Measurements from ENCODE around the gene KRABD2.

KRABD2 gene

GRCh38 chr17:8360260-8360659 is 16.2 kb downstream of the KRABD2 start:
- Mint-ChIP-seq H3K9me3 (ENCODE audit: low read depth) (peaks cover 4% of the 10 kb centered on the region), H3K4me1 (ENCODE audit: low read depth) (peaks cover 37% of the 10 kb centered on the region), H3K27ac (ENCODE audit: unreplicated experiment) (peak overlapping the region; percentile 73), H3K27me3 (ENCODE audit: low read depth) (no peaks in the 10 kb centered on the region), H3K4me3 (ENCODE audit: unreplicated experiment) (no peak overlapping the region), H3K36me3 (ENCODE audit: low read depth) (peaks cover 2% of the 10 kb centered on the region)
- TF ChIP-seq, protein P1, sequence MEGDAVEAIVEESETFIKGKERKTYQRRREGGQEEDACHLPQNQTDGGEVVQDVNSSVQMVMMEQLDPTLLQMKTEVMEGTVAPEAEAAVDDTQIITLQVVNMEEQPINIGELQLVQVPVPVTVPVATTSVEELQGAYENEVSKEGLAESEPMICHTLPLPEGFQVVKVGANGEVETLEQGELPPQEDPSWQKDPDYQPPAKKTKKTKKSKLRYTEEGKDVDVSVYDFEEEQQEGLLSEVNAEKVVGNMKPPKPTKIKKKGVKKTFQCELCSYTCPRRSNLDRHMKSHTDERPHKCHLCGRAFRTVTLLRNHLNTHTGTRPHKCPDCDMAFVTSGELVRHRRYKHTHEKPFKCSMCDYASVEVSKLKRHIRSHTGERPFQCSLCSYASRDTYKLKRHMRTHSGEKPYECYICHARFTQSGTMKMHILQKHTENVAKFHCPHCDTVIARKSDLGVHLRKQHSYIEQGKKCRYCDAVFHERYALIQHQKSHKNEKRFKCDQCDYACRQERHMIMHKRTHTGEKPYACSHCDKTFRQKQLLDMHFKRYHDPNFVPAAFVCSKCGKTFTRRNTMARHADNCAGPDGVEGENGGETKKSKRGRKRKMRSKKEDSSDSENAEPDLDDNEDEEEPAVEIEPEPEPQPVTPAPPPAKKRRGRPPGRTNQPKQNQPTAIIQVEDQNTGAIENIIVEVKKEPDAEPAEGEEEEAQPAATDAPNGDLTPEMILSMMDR (IDR thresholded peaks at IDR 0.05): no peak
- DNase-seq (ENCODE audit: low spot score): no peak

GRCh38 chr17:8359769-8360168 is 16.7 kb downstream of the KRABD2 start:
- Mint-ChIP-seq H3K27ac (ENCODE audit: unreplicated experiment) (peak overlapping the region; percentile 73), H3K4me1 (ENCODE audit: low read depth) (peaks cover 33% of the 10 kb centered on the region), H3K36me3 (ENCODE audit: low read depth) (peaks cover 2% of the 10 kb centered on the region), H3K4me3 (ENCODE audit: unreplicated experiment) (peak overlapping the region; percentile 16), H3K9me3 (ENCODE audit: low read depth) (peaks cover 4% of the 10 kb centered on the region), H3K27me3 (ENCODE audit: low read depth) (no peaks in the 10 kb centered on the region)
- TF ChIP-seq, protein P1 (IDR thresholded peaks at IDR 0.05): no peak
- no peak for DNase-seq (ENCODE audit: low spot score)

GRCh38 chr17:8357910-8358309 is 18.6 kb downstream of the KRABD2 start:
- Mint-ChIP-seq H3K27ac (ENCODE audit: unreplicated experiment) (no peak overlapping the region), H3K36me3 (ENCODE audit: low read depth) (no peaks in the 10 kb centered on the region), H3K4me3 (ENCODE audit: unreplicated experiment) (no peak overlapping the region), H3K9me3 (ENCODE audit: low read depth) (peaks cover 4% of the 10 kb centered on the region), H3K27me3 (ENCODE audit: low read depth) (no peaks in the 10 kb centered on the region), H3K4me1 (ENCODE audit: low read depth) (peaks cover 34% of the 10 kb centered on the region)
- DNase-seq (ENCODE audit: low spot score): no peak
- TF ChIP-seq, protein P1 (IDR thresholded peaks at IDR 0.05): no peak

DNA sequence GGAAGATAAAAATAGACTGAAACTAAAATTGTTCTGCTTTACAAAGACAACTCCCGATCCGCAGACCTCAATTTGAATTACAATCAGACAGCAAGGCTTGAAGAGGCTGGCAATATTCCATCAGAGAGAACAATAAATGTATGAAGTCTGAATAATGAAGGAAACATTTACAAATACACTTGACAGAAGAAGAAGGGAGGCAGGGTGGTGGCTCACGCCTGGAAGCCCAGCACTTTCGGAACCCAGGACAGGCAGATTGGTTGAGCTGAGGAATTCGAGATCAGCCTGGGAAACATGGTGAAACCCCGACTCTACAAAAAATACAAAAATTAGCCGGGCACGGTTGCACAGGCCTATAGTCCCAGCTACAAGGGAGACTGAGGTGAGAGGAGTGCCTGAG is 22.3 kb downstream of the KRABD2 start:
- TF ChIP-seq, protein P1 (IDR thresholded peaks at IDR 0.05): no peak
- H3K27me3 Mint-ChIP-seq (ENCODE audit: low read depth): no peaks in the 10 kb centered on the region
- H3K36me3 Mint-ChIP-seq (ENCODE audit: low read depth): no peaks in the 10 kb centered on the region
- peaks cover 4% of the 10 kb centered on the region for H3K4me1 Mint-ChIP-seq (ENCODE audit: low read depth)
- H3K4me3 Mint-ChIP-seq (ENCODE audit: unreplicated experiment): no peak overlapping the region
- no peak overlapping the region for H3K27ac Mint-ChIP-seq (ENCODE audit: unreplicated experiment)
- DNase-seq (ENCODE audit: low spot score): no peak
- peaks cover 4% of the 10 kb centered on the region for H3K9me3 Mint-ChIP-seq (ENCODE audit: low read depth)

DNA sequence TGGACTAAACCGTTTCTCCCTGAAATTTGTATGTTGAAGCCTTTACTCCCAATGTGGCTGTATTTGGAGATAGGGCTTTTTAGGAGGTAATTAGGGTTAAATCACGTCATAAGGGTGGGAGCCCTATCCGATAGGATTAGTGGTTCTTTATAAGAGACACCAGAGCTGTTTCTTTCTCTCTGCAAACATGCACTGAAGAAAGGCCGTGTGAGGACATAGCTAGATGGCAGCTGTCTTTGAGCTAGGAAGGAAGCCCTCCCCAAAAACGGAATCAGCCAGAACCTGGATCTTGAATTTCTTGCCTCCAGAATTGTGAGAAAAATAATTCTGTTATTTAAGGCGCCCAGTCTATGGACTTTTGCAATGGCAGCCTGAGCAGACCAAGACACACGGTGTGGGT is 22.8 kb downstream of the KRABD2 start:
- TF ChIP-seq, protein P1 (IDR thresholded peaks at IDR 0.05): no peak
- Mint-ChIP-seq H3K36me3 (ENCODE audit: low read depth) (no peaks in the 10 kb centered on the region), H3K9me3 (ENCODE audit: low read depth) (peaks cover 4% of the 10 kb centered on the region), H3K27me3 (ENCODE audit: low read depth) (no peaks in the 10 kb centered on the region), H3K4me3 (ENCODE audit: unreplicated experiment) (no peak overlapping the region), H3K27ac (ENCODE audit: unreplicated experiment) (no peak overlapping the region), H3K4me1 (ENCODE audit: low read depth) (peaks cover 4% of the 10 kb centered on the region)
- no peak for DNase-seq (ENCODE audit: low spot score)

All from chondrocyte (in vitro differentiated cells).